Measurements from ENCODE around the gene TLE1.

TLE1 gene

GRCh38 chr9:81549500-81550206 lies 139.7 kb downstream of the TLE1 start:
- Mint-ChIP-seq H3K4me3 (no peak overlapping the region), H3K4me1 (ENCODE audit: low read depth) (no peaks in the 10 kb centered on the region), H3K27ac (no peak overlapping the region), H3K9me3 (no peaks in the 10 kb centered on the region), H3K36me3 (ENCODE audit: low read depth) (no peaks in the 10 kb centered on the region), H3K27me3 (no peaks in the 10 kb centered on the region)
- intact Hi-C loops (cut with micrococcal nuclease): no loop called here

- Mint-ChIP-seq H3K9me3 (no peaks in the 10 kb centered on the region), H3K27ac (no peak overlapping the region), H3K36me3 (ENCODE audit: low read depth) (no peaks in the 10 kb centered on the region), H3K4me1 (ENCODE audit: low read depth) (no peaks in the 10 kb centered on the region), H3K4me3 (no peak overlapping the region), H3K27me3 (no peaks in the 10 kb centered on the region)
- intact Hi-C loops (cut with micrococcal nuclease): no loop called here
Measured at GRCh38 chr9:81548911-81549310, 140.4 kb downstream of the TLE1 start.

GRCh38 chr9:81546489-81546888 lies 142.9 kb downstream of the TLE1 start:
- Mint-ChIP-seq H3K9me3 (no peaks in the 10 kb centered on the region), H3K36me3 (ENCODE audit: low read depth) (no peaks in the 10 kb centered on the region), H3K4me1 (ENCODE audit: low read depth) (no peaks in the 10 kb centered on the region), H3K27ac (no peak overlapping the region), H3K27me3 (no peaks in the 10 kb centered on the region), H3K4me3 (no peak overlapping the region)
- intact Hi-C loops (cut with micrococcal nuclease): no loop called here

GRCh38 chr9:81543695-81544094 lies 145.7 kb downstream of the TLE1 start:
- Mint-ChIP-seq H3K27me3 (no peaks in the 10 kb centered on the region), H3K4me3 (no peak overlapping the region), H3K4me1 (ENCODE audit: low read depth) (no peaks in the 10 kb centered on the region), H3K36me3 (ENCODE audit: low read depth) (no peaks in the 10 kb centered on the region), H3K27ac (no peak overlapping the region), H3K9me3 (no peaks in the 10 kb centered on the region)
- intact Hi-C loops (cut with micrococcal nuclease): no loop called here

- Mint-ChIP-seq H3K4me3 (no peak overlapping the region), H3K27me3 (no peaks in the 10 kb centered on the region), H3K36me3 (ENCODE audit: low read depth) (no peaks in the 10 kb centered on the region), H3K9me3 (no peaks in the 10 kb centered on the region), H3K4me1 (ENCODE audit: low read depth) (no peaks in the 10 kb centered on the region), H3K27ac (no peak overlapping the region)
- intact Hi-C loops (cut with micrococcal nuclease): no loop called here
Measured at GRCh38 chr9:81542118-81542889, 147.0 kb downstream of the TLE1 start.

- intact Hi-C loops (cut with micrococcal nuclease): no loop called here
- Mint-ChIP-seq H3K4me1 (ENCODE audit: low read depth) (no peaks in the 10 kb centered on the region), H3K4me3 (no peak overlapping the region), H3K36me3 (ENCODE audit: low read depth) (no peaks in the 10 kb centered on the region), H3K27ac (no peak overlapping the region), H3K9me3 (no peaks in the 10 kb centered on the region), H3K27me3 (no peaks in the 10 kb centered on the region)
Measured at GRCh38 chr9:81540142-81540710, 149.1 kb downstream of the TLE1 start.

- intact Hi-C loops (cut with micrococcal nuclease): no loop called here
- no peak overlapping the region for H3K27ac Mint-ChIP-seq
- no peaks in the 10 kb centered on the region for H3K27me3 Mint-ChIP-seq
- H3K36me3 Mint-ChIP-seq (ENCODE audit: low read depth): no peaks in the 10 kb centered on the region
- no peak overlapping the region for H3K4me3 Mint-ChIP-seq
- H3K4me1 Mint-ChIP-seq (ENCODE audit: low read depth): no peaks in the 10 kb centered on the region
- H3K9me3 Mint-ChIP-seq: no peaks in the 10 kb centered on the region
Measured at GRCh38 chr9:81539317-81539716, 150.0 kb downstream of the TLE1 start.

GRCh38 chr9:81538890-81539289 lies 150.5 kb downstream of the TLE1 start:
- H3K27me3 Mint-ChIP-seq: no peaks in the 10 kb centered on the region
- H3K27ac Mint-ChIP-seq: no peak overlapping the region
- intact Hi-C loops (cut with micrococcal nuclease): no loop called here
- no peaks in the 10 kb centered on the region for H3K36me3 Mint-ChIP-seq (ENCODE audit: low read depth)
- no peaks in the 10 kb centered on the region for H3K9me3 Mint-ChIP-seq
- no peak overlapping the region for H3K4me3 Mint-ChIP-seq
- H3K4me1 Mint-ChIP-seq (ENCODE audit: low read depth): no peaks in the 10 kb centered on the region

GRCh38 chr9:81537964-81538363 lies 151.4 kb downstream of the TLE1 start:
- Mint-ChIP-seq H3K9me3 (no peaks in the 10 kb centered on the region), H3K36me3 (ENCODE audit: low read depth) (no peaks in the 10 kb centered on the region), H3K27me3 (no peaks in the 10 kb centered on the region), H3K27ac (no peak overlapping the region), H3K4me1 (ENCODE audit: low read depth) (no peaks in the 10 kb centered on the region), H3K4me3 (no peak overlapping the region)
- intact Hi-C loops (cut with micrococcal nuclease): no loop called here

- Mint-ChIP-seq H3K27ac (no peak overlapping the region), H3K4me1 (ENCODE audit: low read depth) (peaks cover 1% of the 10 kb centered on the region), H3K4me3 (no peak overlapping the region), H3K36me3 (ENCODE audit: low read depth) (no peaks in the 10 kb centered on the region), H3K27me3 (no peaks in the 10 kb centered on the region), H3K9me3 (no peaks in the 10 kb centered on the region)
- intact Hi-C loops (cut with micrococcal nuclease): no loop called here
Measured at GRCh38 chr9:81536242-81537025, 152.9 kb downstream of the TLE1 start.

- H3K36me3 Mint-ChIP-seq (ENCODE audit: low read depth): no peaks in the 10 kb centered on the region
- no peaks in the 10 kb centered on the region for H3K27me3 Mint-ChIP-seq
- no peaks in the 10 kb centered on the region for H3K9me3 Mint-ChIP-seq
- intact Hi-C loops (cut with micrococcal nuclease): no loop called here
- H3K4me1 Mint-ChIP-seq (ENCODE audit: low read depth): peaks cover 9% of the 10 kb centered on the region
- no peak overlapping the region for H3K4me3 Mint-ChIP-seq
- no peak overlapping the region for H3K27ac Mint-ChIP-seq
Measured at GRCh38 chr9:81535542-81536241, 153.7 kb downstream of the TLE1 start.

GRCh38 chr9:81534138-81534875 lies 155.0 kb downstream of the TLE1 start:
- no peak overlapping the region for H3K27ac Mint-ChIP-seq
- no peaks in the 10 kb centered on the region for H3K36me3 Mint-ChIP-seq (ENCODE audit: low read depth)
- no peaks in the 10 kb centered on the region for H3K27me3 Mint-ChIP-seq
- no peak overlapping the region for H3K4me3 Mint-ChIP-seq
- peaks cover 23% of the 10 kb centered on the region for H3K4me1 Mint-ChIP-seq (ENCODE audit: low read depth)
- intact Hi-C loops (cut with micrococcal nuclease): no loop called here
- H3K9me3 Mint-ChIP-seq: no peaks in the 10 kb centered on the region

All from dendritic cell treated with granulocyte-macrophage colony-stimulating factor and Interleukin-4, amounts not matched to agents 40 ng/mL and 50 ng/mL, for 4 days (primary cell).